OCI-LY1 (cell line): ENCODE data around the gene COQ4.

Experiments used
- EZH2 ChIP-seq: fragments of 200-600 bp; sonication (generic), shearing (Covaris generic); IDR thresholded peaks from 2 replicates; pipeline ENCODE4 v1.8.0; 2017; ENCODE audit warnings: borderline replicate concordance, mixed run types, mild to moderate bottlenecking, antibody characterized with exemption, low read length, moderate library complexity, mixed read lengths
- TF ChIP-seq, protein P1 (sequence below): fragments of 200-600 bp; sonication (generic), shearing (Covaris generic); IDR thresholded peaks from 2 replicates; pipeline ENCODE4 v1.5.1; 2017; ENCODE audit warnings: mild to moderate bottlenecking, antibody characterized with exemption, low read length, moderate library complexity, mixed read lengths

DNA sequence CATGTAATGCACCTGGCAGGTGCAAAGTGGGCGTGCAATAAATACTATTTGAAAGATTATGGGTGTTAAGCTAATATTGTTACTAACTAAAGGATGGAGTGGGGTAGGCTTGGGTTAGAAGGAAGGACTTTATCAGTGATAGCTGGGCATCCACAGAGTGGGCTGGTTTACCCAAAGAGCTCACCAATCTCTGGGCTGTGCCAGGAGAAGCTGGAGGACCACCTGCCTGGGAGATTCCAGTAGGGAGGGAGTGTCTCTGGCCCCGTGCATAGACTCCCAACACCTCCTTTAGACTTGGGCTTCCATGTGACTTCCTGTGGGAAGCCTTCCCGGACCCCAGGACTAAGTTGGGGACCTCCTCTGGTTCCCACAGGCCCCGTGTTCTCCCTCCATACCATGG, 42.9 kb downstream of the COQ4 start:
- TF ChIP-seq, protein P1, sequence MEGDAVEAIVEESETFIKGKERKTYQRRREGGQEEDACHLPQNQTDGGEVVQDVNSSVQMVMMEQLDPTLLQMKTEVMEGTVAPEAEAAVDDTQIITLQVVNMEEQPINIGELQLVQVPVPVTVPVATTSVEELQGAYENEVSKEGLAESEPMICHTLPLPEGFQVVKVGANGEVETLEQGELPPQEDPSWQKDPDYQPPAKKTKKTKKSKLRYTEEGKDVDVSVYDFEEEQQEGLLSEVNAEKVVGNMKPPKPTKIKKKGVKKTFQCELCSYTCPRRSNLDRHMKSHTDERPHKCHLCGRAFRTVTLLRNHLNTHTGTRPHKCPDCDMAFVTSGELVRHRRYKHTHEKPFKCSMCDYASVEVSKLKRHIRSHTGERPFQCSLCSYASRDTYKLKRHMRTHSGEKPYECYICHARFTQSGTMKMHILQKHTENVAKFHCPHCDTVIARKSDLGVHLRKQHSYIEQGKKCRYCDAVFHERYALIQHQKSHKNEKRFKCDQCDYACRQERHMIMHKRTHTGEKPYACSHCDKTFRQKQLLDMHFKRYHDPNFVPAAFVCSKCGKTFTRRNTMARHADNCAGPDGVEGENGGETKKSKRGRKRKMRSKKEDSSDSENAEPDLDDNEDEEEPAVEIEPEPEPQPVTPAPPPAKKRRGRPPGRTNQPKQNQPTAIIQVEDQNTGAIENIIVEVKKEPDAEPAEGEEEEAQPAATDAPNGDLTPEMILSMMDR, result no peak
- no peak for TF ChIP-seq EZH2
